Measurements from ENCODE around the gene TMEM240. TPM values are rescaled to one million over a fixed set of nuclear protein-coding genes. Genes with fewer than 3 reads are reported as not detected.

The TMEM240 gene
- total and polyA plus RNA-seq, 4 donors, result 0.14 to 0.33 (median 0.33) TPM; not detected in 1

GRCh38 chr1:1490633-1491230 is 49.7 kb downstream of the TMEM240 start:
- TF ChIP-seq NR2F2 (IDR thresholded peaks at IDR 0.05) (no peak), ZBTB33 (IDR thresholded peaks at IDR 0.05) (no peak), CTCF (IDR thresholded peaks at IDR 0.05; ENCODE audit: low read depth, low read length, missing input control) (no peak), REST (IDR thresholded peaks at IDR 0.05) (no peak), GABPA (IDR thresholded peaks at IDR 0.05 in 1 of 2, conservative IDR thresholded peaks at IDR 0.05 in 1 of 2) (no peak), MAX (IDR thresholded peaks at IDR 0.05) (no peak), RAD21 (IDR thresholded peaks at IDR 0.05) (no peak)
- H3K27ac ChIP-seq (ENCODE audit: low read depth in 1 of 2, low read length in 2 of 2), result no peak overlapping the region
- peaks cover 3 to 12% (median 5%) of the 10 kb centered on the region in 4 donors for H3K4me1 ChIP-seq (ENCODE audit: control insufficient read depth in 4 of 4, insufficient read depth in 4 of 4, low read length in 3 of 4)
- no peak overlapping the region for H3K9ac ChIP-seq (ENCODE audit: low read depth in 1 of 2, low read length in 2 of 2)
- H3K9me3 ChIP-seq (ENCODE audit: control insufficient read depth in 4 of 4, low read length in 3 of 4), result no peaks in the 10 kb centered on the region
- 99% methylated on average over 20 of the region's 25 CpGs for WGBS
- no peak overlapping the region for H3K4me3 ChIP-seq (ENCODE audit: low read depth in 1 of 3, low read length in 3 of 3)
- H3K36me3 ChIP-seq (ENCODE audit: control insufficient read depth in 4 of 4, insufficient read depth in 3 of 4, low read depth in 1 of 4, low read length in 3 of 4), result peaks cover 15 to 40% (median 18%) of the 10 kb centered on the region in 4 donors
- no peaks in the 10 kb centered on the region for H3K27me3 ChIP-seq (ENCODE audit: control insufficient read depth in 4 of 4, insufficient read depth in 4 of 4, low read length in 3 of 4)
- no peak for DNase-seq (ENCODE audit: low spot score)

GRCh38 chr1:1489861-1490260 is 50.6 kb downstream of the TMEM240 start:
- H3K27ac ChIP-seq (ENCODE audit: low read depth in 1 of 2, low read length in 2 of 2), result no peak overlapping the region
- peaks cover 15 to 37% (median 18%) of the 10 kb centered on the region in 4 donors for H3K36me3 ChIP-seq (ENCODE audit: control insufficient read depth in 4 of 4, insufficient read depth in 3 of 4, low read depth in 1 of 4, low read length in 3 of 4)
- no peak overlapping the region for H3K9ac ChIP-seq (ENCODE audit: low read depth in 1 of 2, low read length in 2 of 2)
- no peaks in the 10 kb centered on the region for H3K27me3 ChIP-seq (ENCODE audit: control insufficient read depth in 4 of 4, insufficient read depth in 4 of 4, low read length in 3 of 4)
- peaks cover 3 to 12% (median 5%) of the 10 kb centered on the region in 4 donors for H3K4me1 ChIP-seq (ENCODE audit: control insufficient read depth in 4 of 4, insufficient read depth in 4 of 4, low read length in 3 of 4)
- H3K4me3 ChIP-seq (ENCODE audit: low read depth in 1 of 3, low read length in 3 of 3), result no peak overlapping the region
- 96% methylated on average over 19 of the region's 19 CpGs for WGBS
- no peak for DNase-seq (ENCODE audit: low spot score)
- H3K9me3 ChIP-seq (ENCODE audit: control insufficient read depth in 4 of 4, low read length in 3 of 4), result no peaks in the 10 kb centered on the region
- TF ChIP-seq HNF4A (conservative IDR thresholded peaks at IDR 0.05) (no peak), SP1 (IDR thresholded peaks at IDR 0.05) (no peak), GABPA (IDR thresholded peaks at IDR 0.05 in 1 of 2, conservative IDR thresholded peaks at IDR 0.05 in 1 of 2) (no peak), FOXA2 (IDR thresholded peaks at IDR 0.05) (no peak), EGR1 (IDR thresholded peaks at IDR 0.05; ENCODE audit: low read depth in 2 of 2) (no peak), JUND (IDR thresholded peaks at IDR 0.05) (no peak), ATF3 (IDR thresholded peaks at IDR 0.05) (no peak), MAX (IDR thresholded peaks at IDR 0.05) (no peak)

Measured in liver (tissue), 9 donors.